A549 (cell line): ENCODE data around the gene EVC2.

ENCODE experiments used
- CBX2 ChIP-seq: fragments of 200-600 bp; sonication (generic); IDR thresholded peaks from 2 replicates; pipeline ENCODE4 v1.6.1; 2016; ENCODE audit warnings: low read depth, mild to moderate bottlenecking, borderline replicate concordance
- CHD2 ChIP-seq: fragments of 150-350 bp; IDR thresholded peaks from 2 replicates; pipeline ENCODE4 v1.6.1; 2014; ENCODE audit warnings: low read length; ENCODE audit not compliant: partially characterized antibody
- EP300 ChIP-seq, 2 experiments: fragments of >200 bp; sonication (Bioruptor Twin); formaldehyde crosslinking; IDR thresholded peaks; 2 replicates in 1 of 2; 3 replicates in 1 of 2; pipeline ENCODE4 v1.6.1; 2016 to 2017
- FOSL2 ChIP-seq, 2 experiments: fragments of 450-650 bp in 1 of 2; fragments of >200 bp in 1 of 2; sonication (Bioruptor Twin) in 1 of 2; formaldehyde crosslinking; IDR thresholded peaks; 2 replicates each; pipeline versions ENCODE4 v1.5.0 to v1.6.1; 2016 to 2020; ENCODE audit warnings: mild to moderate bottlenecking in 1 of 2, moderate library complexity in 1 of 2
- HOXA7 ChIP-seq: fragments of 250-450 bp; sonication (Bioruptor Pico); IDR thresholded peaks from 2 replicates; pipeline ENCODE4 v1.5.0; 2020; ENCODE audit warnings: mild to moderate bottlenecking, moderate library complexity
- KDM5A ChIP-seq: fragments of 200-600 bp; sonication (generic); IDR thresholded peaks from 2 replicates; pipeline ENCODE4 v1.6.1; 2016; ENCODE audit warnings: antibody characterized with exemption, mild to moderate bottlenecking
- MAFK ChIP-seq: fragments of 450-650 bp; IDR thresholded peaks from 2 replicates; pipeline ENCODE4 v1.6.1; 2014; ENCODE audit not compliant: partially characterized antibody
- USF2 ChIP-seq: fragments of 450-650 bp; IDR thresholded peaks from 2 replicates; pipeline ENCODE4 v1.6.1; 2014; ENCODE audit warnings: antibody characterized with exemption
- TF ChIP-seq, protein P1 (sequence below): fragments of >200 bp; sonication (Bioruptor Twin); formaldehyde crosslinking; IDR thresholded peaks from 3 replicates; pipeline ENCODE4 v1.6.1; 2016
- TF ChIP-seq, protein P2 (sequence below): fragments of >200 bp; sonication (Bioruptor Twin); formaldehyde crosslinking; IDR thresholded peaks from 3 replicates; pipeline ENCODE4 v1.5.1; 2016

DNA sequence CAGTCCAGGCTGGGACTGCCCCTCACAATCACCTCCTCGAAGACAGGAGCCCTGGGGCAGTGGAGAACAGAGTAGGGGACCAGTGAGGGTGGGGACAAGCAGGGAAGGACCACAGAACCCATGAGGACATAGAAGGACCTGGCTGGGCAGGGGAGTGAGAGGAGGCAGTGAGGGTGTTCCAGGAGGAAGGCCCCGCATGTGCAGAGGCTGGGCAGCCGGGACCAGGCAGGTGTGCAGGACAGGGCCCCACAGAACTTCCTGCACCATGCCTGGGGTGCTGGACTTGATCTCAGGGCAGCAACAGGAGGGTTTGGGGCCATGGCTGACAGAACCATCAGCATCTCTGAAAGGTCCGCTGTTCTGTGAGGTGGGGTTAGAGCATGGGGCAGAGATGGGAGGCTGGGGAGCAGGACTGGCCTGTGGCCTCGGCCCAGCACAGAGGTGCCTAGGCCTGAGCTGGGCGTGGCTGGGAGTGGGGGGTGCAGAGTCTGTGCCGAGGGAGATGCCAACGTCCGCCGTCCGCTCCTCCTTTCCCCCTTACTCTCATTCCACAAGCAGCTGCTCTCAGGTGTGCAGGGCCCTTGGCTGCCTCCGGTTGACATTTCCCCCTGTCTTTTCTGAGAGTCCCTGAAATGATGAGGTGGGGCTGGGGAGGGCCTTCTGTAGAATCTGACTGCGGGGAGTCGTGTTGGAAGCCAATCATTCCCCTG is 43.5 kb upstream of the EVC2 start:
- TF ChIP-seq, protein P1, sequence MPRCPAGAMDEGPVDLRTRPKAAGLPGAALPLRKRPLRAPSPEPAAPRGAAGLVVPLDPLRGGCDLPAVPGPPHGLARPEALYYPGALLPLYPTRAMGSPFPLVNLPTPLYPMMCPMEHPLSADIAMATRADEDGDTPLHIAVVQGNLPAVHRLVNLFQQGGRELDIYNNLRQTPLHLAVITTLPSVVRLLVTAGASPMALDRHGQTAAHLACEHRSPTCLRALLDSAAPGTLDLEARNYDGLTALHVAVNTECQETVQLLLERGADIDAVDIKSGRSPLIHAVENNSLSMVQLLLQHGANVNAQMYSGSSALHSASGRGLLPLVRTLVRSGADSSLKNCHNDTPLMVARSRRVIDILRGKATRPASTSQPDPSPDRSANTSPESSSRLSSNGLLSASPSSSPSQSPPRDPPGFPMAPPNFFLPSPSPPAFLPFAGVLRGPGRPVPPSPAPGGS: no peak
- TF ChIP-seq MAFK (no peak), EP300 (IDR thresholded peaks at IDR 0.05) (no peak), USF2 (no peak), CHD2 (no peak), HOXA7 (CRISPR knock-in tag) (no peak), FOSL2 (IDR thresholded peaks at IDR 0.05) (no peak), FOSL2 (CRISPR knock-in tag; IDR thresholded peaks at IDR 0.05) (no peak), KDM5A (no peak), CBX2 (no peak)
- TF ChIP-seq, protein P2, sequence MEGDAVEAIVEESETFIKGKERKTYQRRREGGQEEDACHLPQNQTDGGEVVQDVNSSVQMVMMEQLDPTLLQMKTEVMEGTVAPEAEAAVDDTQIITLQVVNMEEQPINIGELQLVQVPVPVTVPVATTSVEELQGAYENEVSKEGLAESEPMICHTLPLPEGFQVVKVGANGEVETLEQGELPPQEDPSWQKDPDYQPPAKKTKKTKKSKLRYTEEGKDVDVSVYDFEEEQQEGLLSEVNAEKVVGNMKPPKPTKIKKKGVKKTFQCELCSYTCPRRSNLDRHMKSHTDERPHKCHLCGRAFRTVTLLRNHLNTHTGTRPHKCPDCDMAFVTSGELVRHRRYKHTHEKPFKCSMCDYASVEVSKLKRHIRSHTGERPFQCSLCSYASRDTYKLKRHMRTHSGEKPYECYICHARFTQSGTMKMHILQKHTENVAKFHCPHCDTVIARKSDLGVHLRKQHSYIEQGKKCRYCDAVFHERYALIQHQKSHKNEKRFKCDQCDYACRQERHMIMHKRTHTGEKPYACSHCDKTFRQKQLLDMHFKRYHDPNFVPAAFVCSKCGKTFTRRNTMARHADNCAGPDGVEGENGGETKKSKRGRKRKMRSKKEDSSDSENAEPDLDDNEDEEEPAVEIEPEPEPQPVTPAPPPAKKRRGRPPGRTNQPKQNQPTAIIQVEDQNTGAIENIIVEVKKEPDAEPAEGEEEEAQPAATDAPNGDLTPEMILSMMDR: no peak
